DND-41 (cell line): ENCODE data around the gene DNASE1L2.

Experiments used
- CTCF ChIP-seq: IDR thresholded peaks from 2 replicates; pipeline ENCODE4 v1.5.1; 2012; ENCODE audit warnings: borderline replicate concordance, low read length, moderate library complexity, mild to moderate bottlenecking; ENCODE audit not compliant: poor library complexity, severe bottlenecking; ENCODE audit errors: extremely low read depth
- EZH2 ChIP-seq: IDR thresholded peaks from 3 replicates; pipeline ENCODE4 v1.6.1; 2012; ENCODE audit warnings: borderline replicate concordance, low read depth, mild to moderate bottlenecking, moderate library complexity, low read length, inconsistent platforms; ENCODE audit not compliant: severe bottlenecking

GRCh38 chr16:2205967-2206313 lies 30.3 kb upstream of the DNASE1L2 start:
- TF ChIP-seq CTCF (no peak), EZH2 (no peak)
